ENCODE data around the gene IPCEF1. TPM values are rescaled to one million over a fixed set of nuclear protein-coding genes. Genes with fewer than 3 reads are reported as not detected.

Gene IPCEF1
- total RNA-seq, 1 experiment from 2014 or later, result 0.48 TPM

DNA sequence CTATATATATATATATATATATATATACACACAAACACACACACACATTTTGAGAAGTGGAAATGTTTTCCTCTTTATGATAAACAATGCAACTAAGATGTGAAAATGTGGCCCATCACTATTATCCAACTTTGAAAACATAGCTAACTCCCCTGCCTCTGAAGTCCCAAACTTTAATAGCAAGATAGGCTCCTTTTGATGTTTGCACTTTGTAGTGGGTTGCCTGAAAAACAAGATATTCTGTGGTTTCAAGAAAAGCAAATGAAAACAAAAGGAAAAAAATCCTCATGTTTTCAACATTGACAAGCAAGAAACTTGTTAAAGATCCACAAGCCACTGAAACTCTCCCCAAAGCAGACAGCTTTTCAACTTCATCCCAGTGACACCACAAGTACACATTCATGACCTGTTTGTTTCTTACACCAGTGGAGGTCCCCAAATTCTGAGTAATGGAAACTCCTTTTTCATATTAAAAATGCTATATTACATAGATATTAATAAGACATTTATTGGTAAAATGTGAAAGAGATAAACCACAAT lies 90.0 kb downstream of the IPCEF1 start:
- Histone ChIP-seq H2BK5ac (ENCODE audit: insufficient read length, low read length) (no peak overlapping the region), H4K91ac (ENCODE audit: insufficient read length, low read depth, low read length) (no peak overlapping the region), H3K14ac (ENCODE audit: insufficient read depth, low read length) (no peak overlapping the region), H3K27ac (ENCODE audit: insufficient read length, low read depth, low read length) (no peak overlapping the region), H3K56ac (ENCODE audit: insufficient read length, low read depth, low read length) (no peak overlapping the region), H2BK120ac (ENCODE audit: low read depth, low read length, poor library complexity, severe bottlenecking) (no peak overlapping the region), H3K23ac (ENCODE audit: insufficient read length, low read depth, low read length) (no peak overlapping the region), H4K5ac (ENCODE audit: insufficient read length, low read depth, low read length) (no peak overlapping the region), H3K9me3 (ENCODE audit: control insufficient read depth, low read depth, low read length) (no peaks in the 10 kb centered on the region), H3T11ph (ENCODE audit: low read length) (no peak overlapping the region), H3K18ac (ENCODE audit: insufficient read length, low read depth, low read length) (no peak overlapping the region), H4K8ac (replicated peaks; ENCODE audit: insufficient read length, low read depth, low read length) (no peak overlapping the region), H2BK12ac (ENCODE audit: insufficient read length, low read depth, low read length) (no peak overlapping the region), H3K23me2 (ENCODE audit: insufficient read length, low read depth, low read length, poor library complexity, severe bottlenecking) (no peaks in the 10 kb centered on the region), H2AFZ (ENCODE audit: low read length) (no peak overlapping the region), H3K79me2 (ENCODE audit: insufficient read depth, low read length) (no peaks in the 10 kb centered on the region), H2AK5ac (ENCODE audit: insufficient read length, low read length) (no peak overlapping the region), H4K20me1 (ENCODE audit: control insufficient read depth, insufficient read depth, insufficient read length) (no peaks in the 10 kb centered on the region), H3K79me1 (ENCODE audit: insufficient read depth, low read depth, low read length, poor library complexity, severe bottlenecking) (no peaks in the 10 kb centered on the region), H3K4me2 (ENCODE audit: insufficient read depth, insufficient read length, low read length) (no peak overlapping the region), H3K4me1 (ENCODE audit: insufficient read depth, low read length) (no peaks in the 10 kb centered on the region), H3K27me3 (ENCODE audit: insufficient read depth, low read length) (no peaks in the 10 kb centered on the region), H3K9ac (ENCODE audit: extremely low read depth, insufficient read length, low read length) (no peak overlapping the region), H2BK15ac (ENCODE audit: low read depth, low read length) (no peak overlapping the region), H3K4ac (ENCODE audit: low read depth, low read length) (no peak overlapping the region), H2BK20ac (ENCODE audit: low read depth, low read length, poor library complexity, severe bottlenecking) (no peak overlapping the region)
- no peak overlapping the region for H3K4me3 Mint-ChIP-seq
- peaks cover 0 to 15% (median 3%) of the 10 kb centered on the region in 3 experiments; a peak in 4 of 7 replicates for H3K36me3 Mint-ChIP-seq (ENCODE audit: insufficient read depth in 1 of 3, low read depth in 3 of 3)
- H3K27ac Mint-ChIP-seq, result no peak overlapping the region
- TF ChIP-seq, protein P1, sequence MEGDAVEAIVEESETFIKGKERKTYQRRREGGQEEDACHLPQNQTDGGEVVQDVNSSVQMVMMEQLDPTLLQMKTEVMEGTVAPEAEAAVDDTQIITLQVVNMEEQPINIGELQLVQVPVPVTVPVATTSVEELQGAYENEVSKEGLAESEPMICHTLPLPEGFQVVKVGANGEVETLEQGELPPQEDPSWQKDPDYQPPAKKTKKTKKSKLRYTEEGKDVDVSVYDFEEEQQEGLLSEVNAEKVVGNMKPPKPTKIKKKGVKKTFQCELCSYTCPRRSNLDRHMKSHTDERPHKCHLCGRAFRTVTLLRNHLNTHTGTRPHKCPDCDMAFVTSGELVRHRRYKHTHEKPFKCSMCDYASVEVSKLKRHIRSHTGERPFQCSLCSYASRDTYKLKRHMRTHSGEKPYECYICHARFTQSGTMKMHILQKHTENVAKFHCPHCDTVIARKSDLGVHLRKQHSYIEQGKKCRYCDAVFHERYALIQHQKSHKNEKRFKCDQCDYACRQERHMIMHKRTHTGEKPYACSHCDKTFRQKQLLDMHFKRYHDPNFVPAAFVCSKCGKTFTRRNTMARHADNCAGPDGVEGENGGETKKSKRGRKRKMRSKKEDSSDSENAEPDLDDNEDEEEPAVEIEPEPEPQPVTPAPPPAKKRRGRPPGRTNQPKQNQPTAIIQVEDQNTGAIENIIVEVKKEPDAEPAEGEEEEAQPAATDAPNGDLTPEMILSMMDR (conservative IDR thresholded peaks at IDR 0.05), result no peak
- peaks cover 15 to 16% of the 10 kb centered on the region in 2 experiments for H3K9me3 Mint-ChIP-seq
- peaks cover 3% of the 10 kb centered on the region; the same call in 1 of the 2 replicates for H3K27me3 Mint-ChIP-seq (ENCODE audit: low read depth)
- DNase-seq, result no peak
- H3K4me1 Mint-ChIP-seq, result no peaks in the 10 kb centered on the region

Measured in H9 (cell line).